Measurements from ENCODE around the gene MACROD2. TPM values are rescaled to one million over a fixed set of nuclear protein-coding genes. Genes with fewer than 3 reads are reported as not detected.

The MACROD2 gene
- total and polyA plus RNA-seq, 2 experiments from 2014 or later, result 2.8 to 4.3 TPM

DNA sequence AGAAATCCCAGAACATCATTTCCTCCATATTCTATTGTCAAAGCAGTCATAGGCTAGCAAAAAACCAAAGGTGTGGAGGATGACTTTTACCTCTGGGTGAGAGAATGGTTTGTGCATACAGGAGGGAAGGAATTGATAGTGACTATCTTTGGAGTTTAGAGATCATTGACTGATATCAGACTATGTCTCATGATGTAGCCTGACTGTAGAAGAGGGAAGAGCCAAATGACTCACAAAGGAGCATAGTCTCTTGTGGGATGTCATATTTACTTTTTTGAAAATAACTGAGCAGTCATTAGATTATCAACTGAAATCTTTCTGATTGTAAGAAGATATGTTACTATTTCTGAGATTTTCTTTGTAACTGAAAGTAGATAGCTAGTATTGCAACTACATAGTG is 183.6 kb downstream of the MACROD2 start:
- H3K4me3 ChIP-seq, result no peak overlapping the region
- no peaks in the 10 kb centered on the region for H3K36me3 ChIP-seq (ENCODE audit: insufficient read depth)
- TF ChIP-seq, protein P1, sequence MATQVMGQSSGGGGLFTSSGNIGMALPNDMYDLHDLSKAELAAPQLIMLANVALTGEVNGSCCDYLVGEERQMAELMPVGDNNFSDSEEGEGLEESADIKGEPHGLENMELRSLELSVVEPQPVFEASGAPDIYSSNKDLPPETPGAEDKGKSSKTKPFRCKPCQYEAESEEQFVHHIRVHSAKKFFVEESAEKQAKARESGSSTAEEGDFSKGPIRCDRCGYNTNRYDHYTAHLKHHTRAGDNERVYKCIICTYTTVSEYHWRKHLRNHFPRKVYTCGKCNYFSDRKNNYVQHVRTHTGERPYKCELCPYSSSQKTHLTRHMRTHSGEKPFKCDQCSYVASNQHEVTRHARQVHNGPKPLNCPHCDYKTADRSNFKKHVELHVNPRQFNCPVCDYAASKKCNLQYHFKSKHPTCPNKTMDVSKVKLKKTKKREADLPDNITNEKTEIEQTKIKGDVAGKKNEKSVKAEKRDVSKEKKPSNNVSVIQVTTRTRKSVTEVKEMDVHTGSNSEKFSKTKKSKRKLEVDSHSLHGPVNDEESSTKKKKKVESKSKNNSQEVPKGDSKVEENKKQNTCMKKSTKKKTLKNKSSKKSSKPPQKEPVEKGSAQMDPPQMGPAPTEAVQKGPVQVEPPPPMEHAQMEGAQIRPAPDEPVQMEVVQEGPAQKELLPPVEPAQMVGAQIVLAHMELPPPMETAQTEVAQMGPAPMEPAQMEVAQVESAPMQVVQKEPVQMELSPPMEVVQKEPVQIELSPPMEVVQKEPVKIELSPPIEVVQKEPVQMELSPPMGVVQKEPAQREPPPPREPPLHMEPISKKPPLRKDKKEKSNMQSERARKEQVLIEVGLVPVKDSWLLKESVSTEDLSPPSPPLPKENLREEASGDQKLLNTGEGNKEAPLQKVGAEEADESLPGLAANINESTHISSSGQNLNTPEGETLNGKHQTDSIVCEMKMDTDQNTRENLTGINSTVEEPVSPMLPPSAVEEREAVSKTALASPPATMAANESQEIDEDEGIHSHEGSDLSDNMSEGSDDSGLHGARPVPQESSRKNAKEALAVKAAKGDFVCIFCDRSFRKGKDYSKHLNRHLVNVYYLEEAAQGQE (IDR thresholded peaks at IDR 0.05; ENCODE audit: unreplicated experiment), result no peak
- TF ChIP-seq POLR2AphosphoS5 (IDR thresholded peaks at IDR 0.05; ENCODE audit: low read depth) (no peak), NANOG (IDR thresholded peaks at IDR 0.05; ENCODE audit: borderline replicate concordance) (no peak), JUNB (IDR thresholded peaks at IDR 0.05; ENCODE audit: unreplicated experiment) (no peak), STAT1 (IDR thresholded peaks at IDR 0.05; ENCODE audit: unreplicated experiment) (no peak), EZH2phosphoT487 (IDR thresholded peaks at IDR 0.05; ENCODE audit: unreplicated experiment) (no peak), EZH2 (IDR thresholded peaks at IDR 0.05; ENCODE audit: low read depth, unreplicated experiment) (no peak), ZNF331 (CRISPR knock-in tag; IDR thresholded peaks at IDR 0.05; ENCODE audit: low read depth) (no peak), ZNF114 (CRISPR knock-in tag; IDR thresholded peaks at IDR 0.05) (no peak), CREB1 (CRISPR knock-in tag; IDR thresholded peaks at IDR 0.05; ENCODE audit: low read depth) (no peak)
- TF ChIP-seq, protein P2, sequence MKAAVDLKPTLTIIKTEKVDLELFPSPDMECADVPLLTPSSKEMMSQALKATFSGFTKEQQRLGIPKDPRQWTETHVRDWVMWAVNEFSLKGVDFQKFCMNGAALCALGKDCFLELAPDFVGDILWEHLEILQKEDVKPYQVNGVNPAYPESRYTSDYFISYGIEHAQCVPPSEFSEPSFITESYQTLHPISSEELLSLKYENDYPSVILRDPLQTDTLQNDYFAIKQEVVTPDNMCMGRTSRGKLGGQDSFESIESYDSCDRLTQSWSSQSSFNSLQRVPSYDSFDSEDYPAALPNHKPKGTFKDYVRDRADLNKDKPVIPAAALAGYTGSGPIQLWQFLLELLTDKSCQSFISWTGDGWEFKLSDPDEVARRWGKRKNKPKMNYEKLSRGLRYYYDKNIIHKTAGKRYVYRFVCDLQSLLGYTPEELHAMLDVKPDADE (IDR thresholded peaks at IDR 0.05), result no peak
- TF ChIP-seq, protein P3, sequence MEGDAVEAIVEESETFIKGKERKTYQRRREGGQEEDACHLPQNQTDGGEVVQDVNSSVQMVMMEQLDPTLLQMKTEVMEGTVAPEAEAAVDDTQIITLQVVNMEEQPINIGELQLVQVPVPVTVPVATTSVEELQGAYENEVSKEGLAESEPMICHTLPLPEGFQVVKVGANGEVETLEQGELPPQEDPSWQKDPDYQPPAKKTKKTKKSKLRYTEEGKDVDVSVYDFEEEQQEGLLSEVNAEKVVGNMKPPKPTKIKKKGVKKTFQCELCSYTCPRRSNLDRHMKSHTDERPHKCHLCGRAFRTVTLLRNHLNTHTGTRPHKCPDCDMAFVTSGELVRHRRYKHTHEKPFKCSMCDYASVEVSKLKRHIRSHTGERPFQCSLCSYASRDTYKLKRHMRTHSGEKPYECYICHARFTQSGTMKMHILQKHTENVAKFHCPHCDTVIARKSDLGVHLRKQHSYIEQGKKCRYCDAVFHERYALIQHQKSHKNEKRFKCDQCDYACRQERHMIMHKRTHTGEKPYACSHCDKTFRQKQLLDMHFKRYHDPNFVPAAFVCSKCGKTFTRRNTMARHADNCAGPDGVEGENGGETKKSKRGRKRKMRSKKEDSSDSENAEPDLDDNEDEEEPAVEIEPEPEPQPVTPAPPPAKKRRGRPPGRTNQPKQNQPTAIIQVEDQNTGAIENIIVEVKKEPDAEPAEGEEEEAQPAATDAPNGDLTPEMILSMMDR (conservative IDR thresholded peaks at IDR 0.05; ENCODE audit: low read depth in 2 of 2), result no peak
- TF ChIP-seq, protein P4, sequence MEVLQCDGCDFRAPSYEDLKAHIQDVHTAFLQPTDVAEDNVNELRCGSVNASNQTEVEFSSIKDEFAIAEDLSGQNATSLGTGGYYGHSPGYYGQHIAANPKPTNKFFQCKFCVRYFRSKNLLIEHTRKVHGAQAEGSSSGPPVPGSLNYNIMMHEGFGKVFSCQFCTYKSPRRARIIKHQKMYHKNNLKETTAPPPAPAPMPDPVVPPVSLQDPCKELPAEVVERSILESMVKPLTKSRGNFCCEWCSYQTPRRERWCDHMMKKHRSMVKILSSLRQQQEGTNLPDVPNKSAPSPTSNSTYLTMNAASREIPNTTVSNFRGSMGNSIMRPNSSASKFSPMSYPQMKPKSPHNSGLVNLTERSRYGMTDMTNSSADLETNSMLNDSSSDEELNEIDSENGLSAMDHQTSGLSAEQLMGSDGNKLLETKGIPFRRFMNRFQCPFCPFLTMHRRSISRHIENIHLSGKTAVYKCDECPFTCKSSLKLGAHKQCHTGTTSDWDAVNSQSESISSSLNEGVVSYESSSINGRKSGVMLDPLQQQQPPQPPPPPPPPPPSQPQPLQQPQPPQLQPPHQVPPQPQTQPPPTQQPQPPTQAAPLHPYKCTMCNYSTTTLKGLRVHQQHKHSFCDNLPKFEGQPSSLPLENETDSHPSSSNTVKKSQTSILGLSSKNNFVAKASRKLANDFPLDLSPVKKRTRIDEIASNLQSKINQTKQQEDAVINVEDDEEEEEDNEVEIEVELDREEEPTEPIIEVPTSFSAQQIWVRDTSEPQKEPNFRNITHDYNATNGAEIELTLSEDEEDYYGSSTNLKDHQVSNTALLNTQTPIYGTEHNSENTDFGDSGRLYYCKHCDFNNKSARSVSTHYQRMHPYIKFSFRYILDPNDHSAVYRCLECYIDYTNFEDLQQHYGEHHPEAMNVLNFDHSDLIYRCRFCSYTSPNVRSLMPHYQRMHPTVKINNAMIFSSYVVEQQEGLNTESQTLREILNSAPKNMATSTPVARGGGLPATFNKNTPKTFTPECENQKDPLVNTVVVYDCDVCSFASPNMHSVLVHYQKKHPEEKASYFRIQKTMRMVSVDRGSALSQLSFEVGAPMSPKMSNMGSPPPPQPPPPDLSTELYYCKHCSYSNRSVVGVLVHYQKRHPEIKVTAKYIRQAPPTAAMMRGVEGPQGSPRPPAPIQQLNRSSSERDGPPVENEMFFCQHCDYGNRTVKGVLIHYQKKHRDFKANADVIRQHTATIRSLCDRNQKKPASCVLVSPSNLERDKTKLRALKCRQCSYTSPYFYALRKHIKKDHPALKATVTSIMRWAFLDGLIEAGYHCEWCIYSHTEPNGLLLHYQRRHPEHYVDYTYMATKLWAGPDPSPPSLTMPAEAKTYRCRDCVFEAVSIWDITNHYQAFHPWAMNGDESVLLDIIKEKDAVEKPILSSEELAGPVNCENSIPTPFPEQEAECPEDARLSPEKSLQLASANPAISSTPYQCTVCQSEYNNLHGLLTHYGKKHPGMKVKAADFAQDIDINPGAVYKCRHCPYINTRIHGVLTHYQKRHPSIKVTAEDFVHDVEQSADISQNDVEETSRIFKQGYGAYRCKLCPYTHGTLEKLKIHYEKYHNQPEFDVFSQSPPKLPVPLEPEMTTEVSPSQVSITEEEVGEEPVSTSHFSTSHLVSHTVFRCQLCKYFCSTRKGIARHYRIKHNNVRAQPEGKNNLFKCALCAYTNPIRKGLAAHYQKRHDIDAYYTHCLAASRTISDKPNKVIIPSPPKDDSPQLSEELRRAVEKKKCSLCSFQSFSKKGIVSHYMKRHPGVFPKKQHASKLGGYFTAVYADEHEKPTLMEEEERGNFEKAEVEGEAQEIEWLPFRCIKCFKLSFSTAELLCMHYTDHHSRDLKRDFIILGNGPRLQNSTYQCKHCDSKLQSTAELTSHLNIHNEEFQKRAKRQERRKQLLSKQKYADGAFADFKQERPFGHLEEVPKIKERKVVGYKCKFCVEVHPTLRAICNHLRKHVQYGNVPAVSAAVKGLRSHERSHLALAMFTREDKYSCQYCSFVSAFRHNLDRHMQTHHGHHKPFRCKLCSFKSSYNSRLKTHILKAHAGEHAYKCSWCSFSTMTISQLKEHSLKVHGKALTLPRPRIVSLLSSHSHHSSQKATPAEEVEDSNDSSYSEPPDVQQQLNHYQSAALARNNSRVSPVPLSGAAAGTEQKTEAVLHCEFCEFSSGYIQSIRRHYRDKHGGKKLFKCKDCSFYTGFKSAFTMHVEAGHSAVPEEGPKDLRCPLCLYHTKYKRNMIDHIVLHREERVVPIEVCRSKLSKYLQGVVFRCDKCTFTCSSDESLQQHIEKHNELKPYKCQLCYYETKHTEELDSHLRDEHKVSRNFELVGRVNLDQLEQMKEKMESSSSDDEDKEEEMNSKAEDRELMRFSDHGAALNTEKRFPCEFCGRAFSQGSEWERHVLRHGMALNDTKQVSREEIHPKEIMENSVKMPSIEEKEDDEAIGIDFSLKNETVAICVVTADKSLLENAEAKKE (CRISPR knock-in tag; IDR thresholded peaks at IDR 0.05), result no peak
- no peak for ATAC-seq
- no peak for DNase-seq (ENCODE audit: low spot score)
- Mint-ChIP-seq H3K4me3 (no peak overlapping the region), H3K27ac (no peak overlapping the region), H3K36me3 (ENCODE audit: low read depth) (peaks cover 3% of the 10 kb centered on the region; the same call in 2 of the 3 replicates), H3K27me3 (ENCODE audit: insufficient read depth, low read depth, poor library complexity) (no peaks in the 10 kb centered on the region), H3K9me3 (peaks cover 15% of the 10 kb centered on the region), H3K4me1 (no peaks in the 10 kb centered on the region)
- no peak overlapping the region for H3K27ac ChIP-seq (ENCODE audit: low read depth)
- H2AFZ ChIP-seq, result no peak overlapping the region
- no peak overlapping the region for H3K4me2 ChIP-seq
- H3K79me2 ChIP-seq (replicated peaks; ENCODE audit: insufficient read depth), result no peaks in the 10 kb centered on the region
- H3K4me1 ChIP-seq (ENCODE audit: insufficient read depth), result no peaks in the 10 kb centered on the region
- no peaks in the 10 kb centered on the region for H3K9me2 ChIP-seq (ENCODE audit: insufficient read depth)
- H4K20me1 ChIP-seq (replicated peaks; ENCODE audit: insufficient read depth), result no peaks in the 10 kb centered on the region
- no peaks in the 10 kb centered on the region for H3K27me3 ChIP-seq (ENCODE audit: insufficient read depth)
- H3F3A ChIP-seq (replicated peaks; ENCODE audit: low read depth), result no peaks in the 10 kb centered on the region

Data from GM23338 (cell line).